Fibroblast of lung (primary cell): Measurements from ENCODE around the gene AKAP12. TPM values are rescaled to one million over a fixed set of nuclear protein-coding genes. Genes with fewer than 3 reads are reported as not detected.

ENCODE experiments used
- DNase-seq, 2 donors: peaks; one replicate each; pipeline versions ENCODE4 v3.0.0 to v3.0.0-alpha.2; 2010; ENCODE audit warnings: low read depth in 2 of 2
- H2AFZ ChIP-seq: 2 replicates; pipeline ENCODE4 v1.5.1; 2012; ENCODE audit warnings: low read length, control low read depth, inconsistent platforms
- H3K27ac ChIP-seq: 2 replicates; pipeline ENCODE4 v1.5.1; 2011; ENCODE audit warnings: low read length, control low read depth; ENCODE audit not compliant: insufficient read depth
- H3K27me3 ChIP-seq: 2 replicates; pipeline ENCODE4 v1.5.1; 2011; ENCODE audit warnings: mild to moderate bottlenecking, low read length; ENCODE audit not compliant: control insufficient read depth, insufficient read depth
- H3K36me3 ChIP-seq: 2 replicates; pipeline ENCODE4 v1.5.1; 2011; ENCODE audit warnings: low read length; ENCODE audit not compliant: control insufficient read depth, insufficient read depth
- H3K4me1 ChIP-seq: 2 replicates; pipeline ENCODE4 v1.5.1; 2011; ENCODE audit warnings: low read length; ENCODE audit not compliant: control insufficient read depth, insufficient read depth; ENCODE audit errors: extremely low read depth
- H3K4me2 ChIP-seq: 2 replicates; pipeline ENCODE4 v1.5.1; 2011; ENCODE audit warnings: low read length, control low read depth; ENCODE audit not compliant: insufficient read depth; ENCODE audit errors: extremely low read depth
- H3K4me3 ChIP-seq, 4 experiments: fragments of 200-600 bp in 1 of 4; sonication (generic) in 1 of 4; replicated peaks in 1 of 4; 2 replicates each; pipeline ENCODE4 v1.5.1; 2011 to 2016; ENCODE audit warnings: low read length in 4 of 4, low read depth in 3 of 4, mild to moderate bottlenecking in 3 of 4, control low read depth in 2 of 4, inconsistent platforms in 1 of 4, mixed read lengths in 1 of 4; ENCODE audit not compliant: insufficient read depth in 1 of 4; ENCODE audit errors: control extremely low read depth in 1 of 4
- H3K79me2 ChIP-seq: 2 replicates; pipeline ENCODE4 v1.5.1; 2012; ENCODE audit warnings: mild to moderate bottlenecking, low read length, inconsistent platforms; ENCODE audit not compliant: control insufficient read depth, insufficient read depth
- H3K9ac ChIP-seq: 2 replicates; pipeline ENCODE4 v1.5.1; 2011; ENCODE audit warnings: mild to moderate bottlenecking, low read length, control low read depth; ENCODE audit not compliant: insufficient read depth
- H3K9me3 ChIP-seq: 2 replicates; pipeline ENCODE4 v1.5.1; 2012; ENCODE audit warnings: low read depth, low read length; ENCODE audit not compliant: control insufficient read depth, insufficient read depth
- H4K20me1 ChIP-seq: 2 replicates; pipeline ENCODE4 v1.5.1; 2011; ENCODE audit warnings: low read length; ENCODE audit not compliant: control insufficient read depth, insufficient read depth; ENCODE audit errors: extremely low read depth
- EZH2 ChIP-seq: IDR thresholded peaks from 2 replicates; pipeline ENCODE4 v1.5.1; 2012; ENCODE audit warnings: low read length, control low read depth, mild to moderate bottlenecking; ENCODE audit errors: missing control alignments
- polyA plus RNA-seq, 2 donors: library from polyadenylated mRNA; depleted of rRNA in 1 of 2; stranded (reverse) in 1 of 2; unstranded in 1 of 2; fragments of >200 nt; gene quantifications; 2 replicates each; pipeline ENCODE4 v1.2.1, GENCODE V29; 2011 to 2012; ENCODE audit warnings: missing spikeins in 1 of 2
- total RNA-seq: library from RNA; depleted of rRNA; stranded (reverse); fragments of >200 nt; gene quantifications from 2 replicates; pipeline ENCODE4 v1.2.1, GENCODE V29; 2014
- TF ChIP-seq, protein P1 (sequence below), 2 donors: IDR thresholded peaks in 1 of 2; conservative IDR thresholded peaks in 1 of 2; 1 replicate in 1 of 2; 2 replicates in 1 of 2; pipeline ENCODE4 v1.5.1; 2011 to 2012; ENCODE audit warnings: low read length in 2 of 2, control low read depth in 1 of 2, inconsistent platforms in 1 of 2, low read depth in 1 of 2, mild to moderate bottlenecking in 1 of 2

Gene AKAP12
- total and polyA plus RNA-seq, 2 donors (not counting 1 experiment from before 2014, with no cell fraction given): 68.5 to 133 TPM

- DNase-seq: no peak
- H3K4me3 ChIP-seq: no peak overlapping the region
- H4K20me1 ChIP-seq: no peaks in the 10 kb centered on the region
- no peaks in the 10 kb centered on the region for H3K9me3 ChIP-seq
- no peaks in the 10 kb centered on the region for H3K27me3 ChIP-seq
- H3K9ac ChIP-seq: no peak overlapping the region
- H3K27ac ChIP-seq: no peak overlapping the region
- no peaks in the 10 kb centered on the region for H3K36me3 ChIP-seq
- no peaks in the 10 kb centered on the region for H3K4me1 ChIP-seq
- TF ChIP-seq, protein P1, sequence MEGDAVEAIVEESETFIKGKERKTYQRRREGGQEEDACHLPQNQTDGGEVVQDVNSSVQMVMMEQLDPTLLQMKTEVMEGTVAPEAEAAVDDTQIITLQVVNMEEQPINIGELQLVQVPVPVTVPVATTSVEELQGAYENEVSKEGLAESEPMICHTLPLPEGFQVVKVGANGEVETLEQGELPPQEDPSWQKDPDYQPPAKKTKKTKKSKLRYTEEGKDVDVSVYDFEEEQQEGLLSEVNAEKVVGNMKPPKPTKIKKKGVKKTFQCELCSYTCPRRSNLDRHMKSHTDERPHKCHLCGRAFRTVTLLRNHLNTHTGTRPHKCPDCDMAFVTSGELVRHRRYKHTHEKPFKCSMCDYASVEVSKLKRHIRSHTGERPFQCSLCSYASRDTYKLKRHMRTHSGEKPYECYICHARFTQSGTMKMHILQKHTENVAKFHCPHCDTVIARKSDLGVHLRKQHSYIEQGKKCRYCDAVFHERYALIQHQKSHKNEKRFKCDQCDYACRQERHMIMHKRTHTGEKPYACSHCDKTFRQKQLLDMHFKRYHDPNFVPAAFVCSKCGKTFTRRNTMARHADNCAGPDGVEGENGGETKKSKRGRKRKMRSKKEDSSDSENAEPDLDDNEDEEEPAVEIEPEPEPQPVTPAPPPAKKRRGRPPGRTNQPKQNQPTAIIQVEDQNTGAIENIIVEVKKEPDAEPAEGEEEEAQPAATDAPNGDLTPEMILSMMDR (conservative IDR thresholded peaks at IDR 0.05 in 1 of 2, IDR thresholded peaks at IDR 0.05 in 1 of 2; ENCODE audit: low read depth in 1 of 2, low read length in 2 of 2): no peak
- no peak for TF ChIP-seq EZH2
- no peaks in the 10 kb centered on the region for H3K79me2 ChIP-seq
- H3K4me2 ChIP-seq: no peak overlapping the region
- no peak overlapping the region for H2AFZ ChIP-seq
These were observed 59.2 kb downstream of the AKAP12 start for GRCh38 chr6:151299011-151299410.

DNA sequence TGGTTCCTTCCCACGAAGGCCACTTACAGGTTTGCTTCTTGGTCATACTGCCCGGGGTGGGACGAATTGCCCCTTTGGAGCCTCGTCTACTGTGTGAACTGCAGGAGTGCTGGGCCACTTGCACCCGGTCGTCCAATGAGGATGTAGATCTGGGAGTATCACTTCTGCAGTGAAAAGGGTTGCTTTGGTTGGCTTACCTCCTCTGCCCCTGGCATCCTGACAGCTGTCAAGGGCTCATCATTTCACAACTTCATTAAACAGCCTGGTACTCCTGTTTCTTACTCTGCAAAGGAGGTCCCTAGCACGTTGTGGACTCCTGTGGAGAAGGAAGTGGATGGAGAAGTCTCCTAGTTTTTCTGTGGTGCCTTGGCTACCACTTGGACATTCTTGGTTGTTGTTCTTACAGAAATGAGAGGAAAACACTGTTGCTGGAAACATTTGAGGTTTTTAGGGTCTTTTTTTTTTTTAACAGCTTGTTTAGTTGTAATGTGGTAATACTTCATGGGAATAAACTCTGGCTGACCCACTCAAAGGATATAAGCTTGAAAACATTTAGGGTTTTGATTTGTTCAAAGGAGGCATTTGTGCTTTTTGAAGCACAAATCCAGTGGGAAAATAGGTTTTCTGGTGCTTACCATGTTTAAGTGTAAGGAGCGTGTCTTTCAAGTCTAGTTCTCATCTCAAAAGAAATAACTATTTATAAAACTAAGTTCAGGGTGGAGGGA, 60.7 kb downstream of the AKAP12 start:
- no peaks in the 10 kb centered on the region for H4K20me1 ChIP-seq
- H3K27ac ChIP-seq: no peak overlapping the region
- no peaks in the 10 kb centered on the region for H3K4me1 ChIP-seq
- no peak overlapping the region for H3K4me2 ChIP-seq
- no peaks in the 10 kb centered on the region for H3K79me2 ChIP-seq
- TF ChIP-seq, protein P1 (conservative IDR thresholded peaks at IDR 0.05 in 1 of 2, IDR thresholded peaks at IDR 0.05 in 1 of 2; ENCODE audit: low read depth in 1 of 2, low read length in 2 of 2): no peak
- TF ChIP-seq EZH2: no peak
- no peaks in the 10 kb centered on the region for H3K36me3 ChIP-seq
- no peaks in the 10 kb centered on the region for H3K27me3 ChIP-seq
- H3K9ac ChIP-seq: no peak overlapping the region
- DNase-seq: peak in 1 of 2 donors; percentile 58
- no peak overlapping the region for H2AFZ ChIP-seq
- H3K9me3 ChIP-seq: no peaks in the 10 kb centered on the region
- no peak overlapping the region for H3K4me3 ChIP-seq

- Histone ChIP-seq H3K36me3 (no peaks in the 10 kb centered on the region), H3K79me2 (no peaks in the 10 kb centered on the region), H3K9me3 (no peaks in the 10 kb centered on the region), H3K4me2 (no peak overlapping the region), H2AFZ (no peak overlapping the region), H3K27me3 (no peaks in the 10 kb centered on the region), H3K9ac (no peak overlapping the region), H3K4me1 (no peaks in the 10 kb centered on the region), H4K20me1 (no peaks in the 10 kb centered on the region), H3K27ac (no peak overlapping the region), H3K4me3 (no peak overlapping the region)
- TF ChIP-seq, protein P1 (conservative IDR thresholded peaks at IDR 0.05 in 1 of 2, IDR thresholded peaks at IDR 0.05 in 1 of 2; ENCODE audit: low read depth in 1 of 2, low read length in 2 of 2): no peak
- no peak for TF ChIP-seq EZH2
- no peak for DNase-seq
These were observed 61.8 kb downstream of the AKAP12 start for GRCh38 chr6:151301547-151301946.
